Skeletal muscle tissue (tissue), 4 donors: Measurements from ENCODE around the gene RP9. TPM values are rescaled to one million over a fixed set of nuclear protein-coding genes. Genes with fewer than 3 reads are reported as not detected.

ENCODE experiments used
- H3K27ac ChIP-seq: one replicate; pipeline ENCODE4 v1.7.0; 2013; ENCODE audit warnings: mild to moderate bottlenecking, low read depth, low read length, inconsistent platforms
- H3K27me3 ChIP-seq, 3 donors: one replicate each; pipeline ENCODE4 v1.7.0; 2013; ENCODE audit warnings: low read length in 3 of 3; ENCODE audit not compliant: control insufficient read depth in 3 of 3, insufficient read depth in 3 of 3
- H3K36me3 ChIP-seq, 3 donors: one replicate each; pipeline ENCODE4 v1.7.0; 2013; ENCODE audit warnings: low read length in 3 of 3; ENCODE audit not compliant: control insufficient read depth in 3 of 3, insufficient read depth in 3 of 3
- H3K4me1 ChIP-seq, 3 donors: one replicate each; pipeline ENCODE4 v1.7.0; 2013; ENCODE audit warnings: low read length in 3 of 3, mild to moderate bottlenecking in 3 of 3; ENCODE audit not compliant: control insufficient read depth in 3 of 3, insufficient read depth in 3 of 3
- H3K4me3 ChIP-seq, 3 donors: one replicate each; pipeline ENCODE4 v1.7.0; 2013; ENCODE audit warnings: low read length in 3 of 3
- H3K9ac ChIP-seq, 3 donors: one replicate each; pipeline ENCODE4 v1.7.0; 2013; ENCODE audit warnings: low read length in 3 of 3, mild to moderate bottlenecking in 3 of 3, moderate library complexity in 2 of 3, low read depth in 1 of 3
- H3K9me3 ChIP-seq, 3 donors: one replicate each; pipeline ENCODE4 v1.7.0; 2013; ENCODE audit warnings: low read length in 3 of 3; ENCODE audit not compliant: control insufficient read depth in 3 of 3
- total RNA-seq: library from RNA; depleted of rRNA; stranded (reverse); fragments of >200 nt; gene quantifications from one replicate; pipeline ENCODE4 v1.2.3, GENCODE V29; 2014
- donor health status: Osteomylitis.

The RP9 gene
- total RNA-seq, 1 donor from 2014 or later: 15.7 TPM

GRCh38 chr7:33087858-33088257 is 21.3 kb downstream of the RP9 start:
- Histone ChIP-seq H3K27me3 (no peaks in the 10 kb centered on the region), H3K36me3 (peaks cover 0 to 1% (median 0%) of the 10 kb centered on the region in 3 donors), H3K4me1 (no peaks in the 10 kb centered on the region), H3K4me3 (no peak overlapping the region), H3K27ac (no peak overlapping the region), H3K9me3 (no peaks in the 10 kb centered on the region), H3K9ac (no peak overlapping the region)

DNA sequence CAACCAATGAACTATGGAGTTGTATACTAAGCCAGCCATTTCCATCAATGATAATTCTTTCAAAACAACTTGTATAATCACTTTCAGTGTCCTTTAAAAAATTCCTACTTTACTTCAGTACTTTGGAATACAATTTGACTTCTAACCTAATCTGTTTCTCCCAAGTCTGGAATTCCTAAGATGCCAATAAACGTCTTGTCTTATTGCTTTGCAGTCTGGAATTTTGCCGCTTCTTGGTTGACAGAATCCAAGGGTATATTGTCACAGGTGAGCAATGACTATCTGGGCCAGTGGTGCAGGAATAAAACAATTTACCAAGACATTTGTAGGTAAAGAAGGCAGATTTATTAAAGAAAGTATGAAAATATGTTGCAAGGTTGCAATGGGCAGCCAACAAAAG is 21.8 kb downstream of the RP9 start:
- H3K4me1 ChIP-seq: no peaks in the 10 kb centered on the region
- no peaks in the 10 kb centered on the region for H3K36me3 ChIP-seq
- no peak overlapping the region for H3K4me3 ChIP-seq
- no peak overlapping the region for H3K27ac ChIP-seq
- H3K27me3 ChIP-seq: no peaks in the 10 kb centered on the region
- no peak overlapping the region for H3K9ac ChIP-seq
- H3K9me3 ChIP-seq: no peaks in the 10 kb centered on the region

DNA sequence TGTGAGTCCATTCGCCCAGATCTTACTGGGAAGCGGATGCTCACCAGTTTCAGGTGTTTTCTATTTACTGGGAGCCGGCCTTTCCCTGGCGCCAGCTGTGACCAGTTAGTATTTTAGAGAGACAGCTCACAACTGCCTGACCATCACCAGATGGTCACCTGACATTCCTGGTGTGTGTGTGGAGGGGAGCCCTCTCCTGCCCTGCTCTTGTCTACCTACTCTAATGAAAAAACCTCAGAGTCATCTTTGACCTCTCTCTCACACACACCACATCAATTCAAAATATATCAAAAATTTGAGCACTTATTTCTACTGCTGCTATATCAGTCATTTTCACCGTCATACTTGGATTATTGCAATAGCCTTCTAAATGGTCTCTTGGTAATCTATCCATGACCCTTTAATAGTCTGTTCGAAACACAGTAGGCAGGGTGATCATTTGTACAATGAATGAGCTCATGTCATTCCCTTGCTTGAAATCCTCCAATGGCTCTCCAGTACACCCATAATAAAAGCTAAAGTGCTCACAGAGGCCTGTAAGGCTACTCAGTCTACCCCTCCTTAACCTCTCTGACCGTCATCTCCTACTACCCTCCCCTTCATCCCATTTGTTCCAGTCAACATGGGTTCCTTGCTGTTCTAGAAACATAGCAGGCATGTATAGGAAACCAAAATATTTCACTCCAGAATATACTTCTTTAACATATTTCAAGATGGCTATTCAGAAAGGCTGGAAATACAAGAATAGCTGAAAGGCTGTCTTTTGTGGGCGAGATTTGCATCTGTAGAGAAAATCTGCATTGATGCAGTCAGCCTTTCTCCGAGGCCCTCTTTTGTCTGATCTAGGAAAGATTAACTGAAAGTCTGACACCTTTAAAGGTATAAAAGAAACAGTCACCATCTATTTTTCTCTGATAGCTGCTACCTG is 29.2 kb downstream of the RP9 start:
- H3K27me3 ChIP-seq: no peaks in the 10 kb centered on the region
- no peak overlapping the region for H3K9ac ChIP-seq
- no peak overlapping the region for H3K4me3 ChIP-seq
- no peaks in the 10 kb centered on the region for H3K36me3 ChIP-seq
- no peaks in the 10 kb centered on the region for H3K9me3 ChIP-seq
- no peaks in the 10 kb centered on the region for H3K4me1 ChIP-seq
- H3K27ac ChIP-seq: no peak overlapping the region

DNA sequence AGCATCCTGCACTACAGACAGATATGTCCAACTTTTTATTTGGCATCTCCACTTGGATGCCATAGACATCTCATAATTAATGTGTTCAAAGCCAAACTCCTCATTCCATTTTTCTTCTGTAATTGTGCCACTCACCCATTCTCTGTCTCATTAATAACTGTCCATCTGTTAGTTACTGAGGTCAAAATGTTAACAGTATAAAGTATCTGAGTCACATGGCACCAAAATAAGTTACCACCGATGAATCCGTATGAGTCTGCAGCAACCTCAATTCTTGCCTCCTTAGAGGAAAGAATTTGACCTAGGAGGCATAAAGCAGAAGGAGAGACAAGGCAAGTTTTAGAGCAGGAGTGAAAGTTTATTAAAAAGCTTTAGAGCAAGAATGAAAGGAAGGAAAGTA is 30.1 kb downstream of the RP9 start:
- Histone ChIP-seq H3K9ac (no peak overlapping the region), H3K4me3 (no peak overlapping the region), H3K27ac (no peak overlapping the region), H3K27me3 (no peaks in the 10 kb centered on the region), H3K4me1 (no peaks in the 10 kb centered on the region), H3K9me3 (no peaks in the 10 kb centered on the region), H3K36me3 (no peaks in the 10 kb centered on the region)

GRCh38 chr7:33076737-33077136 is 32.5 kb downstream of the RP9 start:
- H3K9me3 ChIP-seq: no peaks in the 10 kb centered on the region
- no peaks in the 10 kb centered on the region for H3K36me3 ChIP-seq
- H3K9ac ChIP-seq: no peak overlapping the region
- no peak overlapping the region for H3K4me3 ChIP-seq
- H3K27ac ChIP-seq: no peak overlapping the region
- H3K4me1 ChIP-seq: peaks cover 2 to 10% (median 9%) of the 10 kb centered on the region in 3 donors
- H3K27me3 ChIP-seq: no peaks in the 10 kb centered on the region

- no peaks in the 10 kb centered on the region for H3K36me3 ChIP-seq
- H3K9me3 ChIP-seq: no peaks in the 10 kb centered on the region
- H3K4me3 ChIP-seq: no peak overlapping the region
- peaks cover 2 to 10% (median 9%) of the 10 kb centered on the region in 3 donors for H3K4me1 ChIP-seq
- H3K27ac ChIP-seq: no peak overlapping the region
- H3K9ac ChIP-seq: no peak overlapping the region
- no peaks in the 10 kb centered on the region for H3K27me3 ChIP-seq
Observed at GRCh38 chr7:33075818-33076518, 33.2 kb downstream of the RP9 start.

DNA sequence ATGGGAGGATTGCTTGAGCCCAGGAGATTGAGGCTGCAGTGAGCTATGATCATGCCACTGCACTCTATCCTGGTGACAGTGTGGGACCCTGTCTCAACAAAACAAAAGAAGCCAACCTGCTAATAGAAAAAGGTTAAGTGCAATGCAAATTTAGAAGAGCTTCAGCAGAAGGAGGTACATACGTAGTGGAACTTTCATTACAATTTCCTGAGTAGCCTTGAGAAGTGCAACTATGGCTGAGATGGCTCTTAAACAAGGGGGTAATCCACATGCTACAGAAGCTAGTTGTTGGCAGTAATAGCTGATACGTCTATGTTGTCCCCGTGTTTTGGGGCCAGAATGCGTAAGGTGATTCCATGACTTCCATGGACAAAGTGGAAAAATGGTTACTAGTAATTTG is 36.0 kb downstream of the RP9 start:
- no peak overlapping the region for H3K27ac ChIP-seq
- H3K27me3 ChIP-seq: no peaks in the 10 kb centered on the region
- H3K36me3 ChIP-seq: no peaks in the 10 kb centered on the region
- no peak overlapping the region for H3K4me3 ChIP-seq
- no peak overlapping the region for H3K9ac ChIP-seq
- H3K4me1 ChIP-seq: peaks cover 2 to 13% (median 10%) of the 10 kb centered on the region in 3 donors
- H3K9me3 ChIP-seq: peaks cover 0 to 9% (median 7%) of the 10 kb centered on the region in 3 donors

DNA sequence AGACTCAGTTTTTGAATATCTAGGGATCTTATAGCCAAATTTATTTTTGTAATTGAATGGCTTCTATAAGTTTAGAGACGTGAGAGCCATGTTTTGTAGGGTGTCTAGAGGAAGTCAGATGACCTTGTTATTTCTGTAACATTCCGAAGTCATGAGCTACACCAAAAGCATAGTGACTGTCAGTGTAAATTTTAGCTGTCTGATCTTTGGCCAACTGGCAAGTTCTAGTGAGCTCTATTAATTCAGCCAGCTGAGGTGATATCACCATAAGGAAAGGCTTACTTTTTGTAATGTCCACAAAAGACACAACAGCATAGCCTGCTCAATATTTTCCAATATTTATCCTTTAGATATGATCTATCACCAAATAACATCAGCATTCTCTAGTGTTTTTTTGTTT is 36.7 kb downstream of the RP9 start:
- Histone ChIP-seq H3K36me3 (no peaks in the 10 kb centered on the region), H3K9me3 (peaks cover 0 to 9% (median 7%) of the 10 kb centered on the region in 3 donors), H3K27me3 (no peaks in the 10 kb centered on the region), H3K27ac (no peak overlapping the region), H3K4me1 (peaks cover 2 to 15% (median 10%) of the 10 kb centered on the region in 3 donors), H3K9ac (no peak overlapping the region), H3K4me3 (no peak overlapping the region)

DNA sequence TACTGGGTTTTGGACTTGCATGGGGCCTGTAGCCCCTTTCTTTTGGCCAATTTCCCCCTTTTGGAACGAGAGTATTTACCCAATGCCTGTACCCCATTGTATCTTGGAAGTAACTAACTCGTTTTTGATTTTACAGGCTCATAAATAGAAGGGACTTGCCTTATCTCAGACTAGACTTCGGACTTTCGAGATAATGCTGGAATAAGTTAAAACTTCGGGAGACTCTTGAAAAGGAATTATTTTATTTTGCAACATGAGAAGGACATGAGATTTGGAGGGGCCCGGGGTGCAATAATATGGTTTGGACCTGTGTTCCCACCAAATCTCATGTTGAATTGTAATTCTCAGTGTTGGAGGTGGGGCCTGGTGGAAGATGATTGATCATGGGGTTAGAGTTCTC is 38.4 kb downstream of the RP9 start:
- Histone ChIP-seq H3K9me3 (peaks cover 1 to 11% (median 7%) of the 10 kb centered on the region in 3 donors), H3K27ac (no peak overlapping the region), H3K36me3 (no peaks in the 10 kb centered on the region), H3K4me3 (no peak overlapping the region), H3K9ac (no peak overlapping the region), H3K27me3 (no peaks in the 10 kb centered on the region), H3K4me1 (peaks cover 2 to 15% (median 10%) of the 10 kb centered on the region in 3 donors)

- Histone ChIP-seq H3K9ac (no peak overlapping the region), H3K27ac (no peak overlapping the region), H3K4me1 (peaks cover 2 to 15% (median 10%) of the 10 kb centered on the region in 3 donors), H3K27me3 (no peaks in the 10 kb centered on the region), H3K36me3 (no peaks in the 10 kb centered on the region), H3K4me3 (no peak overlapping the region), H3K9me3 (peaks cover 2 to 11% (median 7%) of the 10 kb centered on the region in 3 donors)
Observed at GRCh38 chr7:33070277-33070676, 38.9 kb downstream of the RP9 start.
